Neural cell (in vitro differentiated cells): Measurements from ENCODE around the gene NCEH1. TPM values are rescaled to one million over a fixed set of nuclear protein-coding genes. Genes with fewer than 3 reads are reported as not detected.

Experiments
- H2AFZ ChIP-seq: fragments of 200-600, 300-800 bp; sonication (generic), shearing (Covaris generic); 2 replicates; pipeline ENCODE4 v1.6.0; 2014; ENCODE audit warnings: low read depth, mild to moderate bottlenecking, antibody characterized with exemption, low read length, moderate library complexity
- H3F3A ChIP-seq: fragments of 200-600 bp; shearing (Covaris generic); 2 replicates; pipeline ENCODE4 v1.6.1; 2016; ENCODE audit warnings: mild to moderate bottlenecking, moderate library complexity, mixed read lengths, antibody characterized with exemption, low read length; ENCODE audit not compliant: insufficient read depth, poor library complexity, severe bottlenecking
- H3K27ac ChIP-seq: fragments of 200-600, 300-800 bp; sonication (generic), shearing (Covaris generic); 2 replicates; pipeline ENCODE4 v1.5.1; 2014; ENCODE audit warnings: mild to moderate bottlenecking, low read length, moderate library complexity
- H3K27me3 ChIP-seq: fragments of 300-800, 200-600 bp; sonication (generic), shearing (Covaris generic); 2 replicates; pipeline ENCODE4 v1.6.0; 2014; ENCODE audit warnings: mild to moderate bottlenecking, low read depth, low read length, moderate library complexity; ENCODE audit not compliant: insufficient read depth
- H3K36me3 ChIP-seq: fragments of 300-800, 200-600 bp; sonication (generic), shearing (Covaris generic); 2 replicates; pipeline ENCODE4 v1.5.1; 2014; ENCODE audit warnings: mild to moderate bottlenecking, antibody characterized with exemption, low read length, moderate library complexity; ENCODE audit not compliant: insufficient read depth
- H3K4me2 ChIP-seq: fragments of 300-800, 200-600 bp; sonication (generic), shearing (Covaris generic); 2 replicates; pipeline ENCODE4 v1.6.0; 2014; ENCODE audit warnings: mild to moderate bottlenecking, low read length
- H3K4me3 ChIP-seq: fragments of 300-800, 200-600 bp; sonication (generic), shearing (Covaris generic); 2 replicates; pipeline ENCODE4 v1.5.1; 2014; ENCODE audit warnings: mild to moderate bottlenecking, low read length, moderate library complexity
- H3K79me2 ChIP-seq: fragments of 200-600 bp; shearing (Covaris generic); replicated peaks from 2 replicates; pipeline ENCODE4 v1.6.0; 2014; ENCODE audit warnings: mild to moderate bottlenecking, low read length, moderate library complexity; ENCODE audit not compliant: insufficient read depth
- H3K9ac ChIP-seq: fragments of 300-800, 200-600 bp; sonication (generic), shearing (Covaris generic); 2 replicates; pipeline ENCODE4 v1.6.1; 2016; ENCODE audit warnings: mild to moderate bottlenecking, low read length, mixed read lengths
- H3K9me2 ChIP-seq: fragments of 200-600 bp; shearing (Covaris generic); 2 replicates; pipeline ENCODE4 v1.6.1; 2016; ENCODE audit warnings: mild to moderate bottlenecking, low read length, mixed read lengths; ENCODE audit not compliant: insufficient read depth
- H3K9me3 ChIP-seq: fragments of 200-600, 300-800 bp; sonication (generic), shearing (Covaris generic); 2 replicates; pipeline ENCODE4 v1.6.1; 2016; ENCODE audit warnings: mild to moderate bottlenecking, mixed run types, low read length, moderate library complexity, mixed read lengths
- H4K20me1 ChIP-seq: fragments of 200-600 bp; shearing (Covaris generic); 2 replicates; pipeline ENCODE4 v1.6.1; 2016; ENCODE audit warnings: mild to moderate bottlenecking, mixed run types; ENCODE audit not compliant: insufficient read depth
- CTCF ChIP-seq: fragments of 450-650 bp; IDR thresholded peaks from 2 replicates; pipeline ENCODE4 v1.5.1; 2014; ENCODE audit warnings: antibody characterized with exemption, mild to moderate bottlenecking, moderate library complexity; ENCODE audit not compliant: poor library complexity, severe bottlenecking
- EP300 ChIP-seq: fragments of 450-650 bp; conservative IDR thresholded peaks from 2 replicates; pipeline ENCODE4 v1.6.1; 2014; ENCODE audit warnings: antibody characterized with exemption, mild to moderate bottlenecking, moderate library complexity; ENCODE audit not compliant: poor library complexity, severe bottlenecking
- EZH2 ChIP-seq: fragments of 200-600, 300-800 bp; shearing (Covaris generic), sonication (generic); IDR thresholded peaks from 2 replicates; pipeline ENCODE4 v1.6.1; 2014; ENCODE audit warnings: antibody characterized with exemption, low read length, borderline replicate concordance, mild to moderate bottlenecking; ENCODE audit not compliant: insufficient read depth, poor library complexity, severe bottlenecking
- MXI1 ChIP-seq: fragments of 450-650 bp; conservative IDR thresholded peaks from 2 replicates; pipeline ENCODE4 v1.6.1; 2014; ENCODE audit warnings: antibody characterized with exemption, mild to moderate bottlenecking; ENCODE audit not compliant: poor library complexity, severe bottlenecking
- POLR2AphosphoS5 ChIP-seq: IDR thresholded peaks from 2 replicates; pipeline ENCODE4 v1.6.1; 2012
- RAD21 ChIP-seq: fragments of 450-650 bp; conservative IDR thresholded peaks from 2 replicates; pipeline ENCODE4 v1.6.1; 2014; ENCODE audit warnings: antibody characterized with exemption, mild to moderate bottlenecking, moderate library complexity
- REST ChIP-seq: IDR thresholded peaks from 2 replicates; pipeline ENCODE4 v1.6.1; 2012; ENCODE audit warnings: borderline replicate concordance
- SMC3 ChIP-seq: fragments of 450-650 bp; conservative IDR thresholded peaks from 2 replicates; pipeline ENCODE4 v1.6.1; 2014; ENCODE audit warnings: antibody characterized with exemption, mild to moderate bottlenecking, moderate library complexity; ENCODE audit not compliant: poor library complexity
- TAF1 ChIP-seq: IDR thresholded peaks from 2 replicates; pipeline ENCODE4 v1.6.1; 2012; ENCODE audit warnings: low read depth
- polyA plus RNA-seq: library from polyadenylated mRNA; depleted of rRNA; stranded (reverse); fragments of >200 nt; gene quantifications from 2 replicates; pipeline ENCODE4 v1.2.3, GENCODE V29; 2014

NCEH1 gene
- polyA plus RNA-seq, 1 donor from 2014 or later: 2.1 TPM

- H3K36me3 ChIP-seq: no peaks in the 10 kb centered on the region
- no peaks in the 10 kb centered on the region for H3K9me2 ChIP-seq
- no peak overlapping the region for H3K9ac ChIP-seq
- H2AFZ ChIP-seq: no peak overlapping the region
- no peaks in the 10 kb centered on the region for H3F3A ChIP-seq
- no peak overlapping the region for H3K27ac ChIP-seq
- H3K4me2 ChIP-seq: no peak overlapping the region
- H4K20me1 ChIP-seq: no peaks in the 10 kb centered on the region
- no peaks in the 10 kb centered on the region for H3K79me2 ChIP-seq
- no peaks in the 10 kb centered on the region for H3K9me3 ChIP-seq
- H3K27me3 ChIP-seq: no peaks in the 10 kb centered on the region
- H3K4me3 ChIP-seq: no peak overlapping the region
- TF ChIP-seq EZH2: no peak
- no peak for TF ChIP-seq TAF1
- TF ChIP-seq MXI1: no peak
- no peak for TF ChIP-seq CTCF
- no peak for TF ChIP-seq POLR2AphosphoS5
- no peak for TF ChIP-seq REST
- no peak for TF ChIP-seq RAD21
- no peak for TF ChIP-seq SMC3
Observed at GRCh38 chr3:172700936-172701455, 9.9 kb downstream of the NCEH1 start.

- Histone ChIP-seq H3K27ac (no peak overlapping the region), H3K9me2 (no peaks in the 10 kb centered on the region), H3K36me3 (no peaks in the 10 kb centered on the region), H3K4me3 (no peak overlapping the region), H3K4me2 (no peak overlapping the region), H3F3A (no peaks in the 10 kb centered on the region), H2AFZ (no peak overlapping the region), H4K20me1 (no peaks in the 10 kb centered on the region), H3K9ac (no peak overlapping the region), H3K79me2 (no peaks in the 10 kb centered on the region), H3K9me3 (no peaks in the 10 kb centered on the region), H3K27me3 (no peaks in the 10 kb centered on the region)
- TF ChIP-seq SMC3 (no peak), RAD21 (no peak), EP300 (no peak), CTCF (no peak), MXI1 (no peak), EZH2 (no peak)
Observed at GRCh38 chr3:172700256-172700655, 10.6 kb downstream of the NCEH1 start.
